HG02759 (cell line): ENCODE results near the gene UBE2Q2.
"Not testable (repeated sequence)": the region's sequence is repeated elsewhere in the genome, so short reads cannot be mapped to it uniquely, and the experiment has no call there.

Source experiments
- ATAC-seq: cut with Tn5 transposase; IDR thresholded peaks from one replicate; pipeline ENCODE4 v1.9.1; 2021; ENCODE audit warnings: mild to moderate bottlenecking, moderate library complexity; ENCODE audit not compliant: unreplicated experiment

Gene UBE2Q2

DNA sequence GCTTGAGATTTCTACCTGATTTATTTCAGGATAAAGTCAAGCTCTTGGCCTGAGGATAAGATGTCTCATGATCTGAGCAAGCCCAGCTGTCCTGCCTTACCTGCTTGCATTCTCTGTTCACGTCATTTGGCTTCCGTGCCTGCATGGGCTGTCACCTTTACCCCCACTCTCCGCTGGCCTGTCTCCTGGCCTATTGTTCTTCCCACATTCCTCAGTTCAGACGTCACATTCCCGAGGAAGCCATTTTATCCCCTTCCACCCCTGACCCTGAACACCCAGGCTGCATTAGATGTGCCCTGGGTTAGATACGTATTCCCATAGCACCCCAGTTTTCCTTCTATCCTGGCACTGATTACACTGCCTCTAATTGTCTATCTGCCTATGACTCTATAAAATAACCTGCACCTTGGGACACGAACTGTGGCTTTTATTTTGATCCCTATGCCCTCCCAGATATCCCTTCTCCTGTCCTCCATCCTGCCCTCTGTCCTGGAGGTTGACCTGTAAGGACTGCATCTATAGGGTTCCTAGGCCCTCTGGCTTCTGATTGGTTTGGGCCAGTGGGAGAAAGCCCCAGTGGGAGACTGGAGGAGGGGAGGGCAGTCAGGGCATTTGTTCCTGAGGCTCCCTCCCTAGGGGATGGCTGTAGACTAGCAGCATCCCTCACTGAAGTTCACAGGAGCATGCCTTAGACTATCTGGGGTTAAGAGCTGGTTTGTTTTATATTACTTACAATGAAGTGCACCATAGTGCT is 19.2 kb upstream of the UBE2Q2 start:
- no peak for ATAC-seq

GRCh38 chr15:75827691-75828090 is 15.6 kb upstream of the UBE2Q2 start:
- no peak for ATAC-seq

DNA sequence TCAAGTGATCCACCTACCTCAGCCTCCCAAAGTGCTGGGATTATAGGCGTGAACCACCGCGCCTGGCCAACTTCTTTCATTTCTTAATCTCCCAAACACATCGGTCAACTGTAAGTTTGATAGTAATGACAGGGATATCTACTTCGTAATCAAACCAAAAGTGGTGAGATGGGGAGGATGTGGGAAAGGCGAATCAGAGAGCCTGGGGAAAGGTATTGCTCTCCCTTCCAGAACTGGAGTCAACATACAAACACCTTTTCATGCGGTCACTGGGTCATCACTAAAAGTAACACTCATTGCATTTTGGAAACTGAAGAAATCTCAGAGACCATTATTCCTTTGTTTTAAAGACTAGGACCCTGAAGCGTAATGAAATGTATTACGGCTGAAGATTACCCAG is 14.8 kb upstream of the UBE2Q2 start:
- ATAC-seq: no peak

GRCh38 chr15:75830910-75831805 is 12.1 kb upstream of the UBE2Q2 start:
- no peak for ATAC-seq

DNA sequence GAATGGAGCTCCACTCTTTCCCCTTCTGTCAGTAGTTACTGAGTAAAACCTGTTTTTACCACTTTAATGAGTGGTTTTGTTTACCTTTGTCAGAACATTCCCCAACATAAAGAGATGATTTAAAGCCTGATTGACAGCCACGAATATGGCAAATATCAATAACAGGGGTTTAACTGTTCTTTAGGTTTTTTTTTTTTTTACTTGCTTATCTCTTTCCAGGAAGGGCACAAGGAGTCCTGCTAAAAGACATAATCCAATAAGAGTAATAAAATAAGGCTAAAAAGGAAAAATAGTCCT is 11.5 kb upstream of the UBE2Q2 start:
- no peak for ATAC-seq

GRCh38 chr15:75832114-75832513 is 11.1 kb upstream of the UBE2Q2 start:
- ATAC-seq: no peak

- ATAC-seq: no peak
Observed at GRCh38 chr15:75834021-75834420, 9.2 kb upstream of the UBE2Q2 start.

- ATAC-seq: peak; percentile 11
Observed at GRCh38 chr15:75835990-75836958, 7.0 kb upstream of the UBE2Q2 start.

DNA sequence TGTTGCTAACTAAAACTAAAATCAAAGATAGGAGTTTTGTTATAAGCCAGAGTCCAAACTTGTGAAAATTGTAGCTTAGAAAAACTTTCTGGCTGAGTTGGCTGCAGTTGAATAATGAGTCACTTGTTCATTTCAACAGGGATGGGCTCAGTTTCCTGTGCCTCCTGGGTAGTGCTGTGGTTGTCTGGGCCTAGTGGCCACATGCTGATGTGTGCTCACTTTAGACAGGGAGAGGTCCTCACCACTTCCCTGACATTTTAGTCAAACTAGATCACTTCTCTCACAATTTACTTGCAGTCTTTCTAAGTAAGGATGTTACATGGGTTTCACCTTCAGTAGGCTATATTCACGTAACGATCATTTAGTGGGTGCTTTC is 6.3 kb upstream of the UBE2Q2 start:
- ATAC-seq: peak; percentile 69

- no peak for ATAC-seq
Observed at GRCh38 chr15:75840659-75841058, 2.6 kb upstream of the UBE2Q2 start.

- ATAC-seq: no peak
Observed at GRCh38 chr15:75841626-75842025, 1.6 kb upstream of the UBE2Q2 start.

DNA sequence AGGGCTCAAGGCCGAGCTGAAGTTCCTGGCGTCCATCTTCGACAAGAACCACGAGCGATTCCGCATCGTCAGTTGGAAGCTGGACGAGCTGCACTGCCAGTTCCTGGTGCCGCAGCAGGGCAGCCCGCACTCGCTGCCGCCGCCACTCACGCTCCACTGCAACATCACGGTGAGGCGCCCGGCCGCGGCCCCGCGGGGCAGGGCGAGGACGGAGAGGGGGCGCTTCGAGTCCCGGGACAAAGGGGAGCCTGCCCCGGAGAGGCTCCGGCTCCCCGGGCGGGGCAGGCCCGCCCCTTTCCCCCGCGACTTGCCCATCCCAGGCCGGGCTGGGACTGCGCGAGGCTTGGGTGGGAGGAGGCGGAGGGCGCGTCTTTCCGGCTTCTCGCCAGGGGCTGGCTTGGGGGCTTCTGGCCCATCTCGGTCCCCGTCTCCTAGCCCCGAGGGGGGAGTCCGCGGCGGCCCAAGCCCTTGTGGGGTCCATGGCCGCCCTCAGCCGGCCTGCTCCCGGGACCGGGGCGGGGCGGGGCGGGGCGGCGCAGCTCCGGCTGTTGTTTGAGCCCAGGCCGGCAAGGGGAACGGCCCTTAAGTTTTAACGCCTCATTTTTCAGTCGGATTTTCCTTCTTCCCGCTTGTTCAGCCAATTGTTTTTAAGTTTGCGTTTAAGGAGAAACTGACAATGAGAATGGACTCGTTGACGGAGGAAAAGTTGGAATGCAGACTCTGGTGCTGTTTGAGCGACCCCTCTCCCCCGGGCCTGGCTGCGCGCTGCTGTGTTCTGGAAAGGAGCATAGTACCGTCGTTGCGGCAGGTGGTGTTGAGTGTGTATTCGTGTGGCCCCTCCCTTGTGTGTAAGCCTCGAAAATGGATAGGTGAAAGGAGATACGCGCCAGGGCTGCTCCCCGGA is 683 bp downstream of the UBE2Q2 start:
- ATAC-seq: peak; percentile 58

GRCh38 chr15:75844629-75845335 is 1.5 kb downstream of the UBE2Q2 start:
- no peak for ATAC-seq

DNA sequence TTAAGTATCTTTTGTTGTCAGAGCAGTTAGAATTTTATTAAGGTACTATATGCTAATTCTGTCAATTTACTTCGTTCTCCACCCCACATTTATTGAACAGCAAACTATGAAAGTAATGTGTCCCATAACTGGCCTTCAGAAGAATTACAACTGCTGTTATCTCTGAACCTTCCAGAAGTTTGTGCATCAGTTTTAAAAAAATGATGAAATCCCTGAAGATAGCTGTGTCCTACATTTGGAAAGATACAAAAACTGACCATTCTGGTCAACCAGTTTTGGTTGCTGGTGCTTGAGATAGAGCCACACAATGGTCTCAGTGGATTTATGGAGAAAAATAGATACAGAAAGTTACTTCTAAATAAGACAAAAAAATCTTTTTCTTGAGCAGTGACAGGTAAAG is 5.9 kb downstream of the UBE2Q2 start:
- ATAC-seq: no peak

GRCh38 chr15:75850708-75851107 is 7.5 kb downstream of the UBE2Q2 start:
- ATAC-seq: no peak

DNA sequence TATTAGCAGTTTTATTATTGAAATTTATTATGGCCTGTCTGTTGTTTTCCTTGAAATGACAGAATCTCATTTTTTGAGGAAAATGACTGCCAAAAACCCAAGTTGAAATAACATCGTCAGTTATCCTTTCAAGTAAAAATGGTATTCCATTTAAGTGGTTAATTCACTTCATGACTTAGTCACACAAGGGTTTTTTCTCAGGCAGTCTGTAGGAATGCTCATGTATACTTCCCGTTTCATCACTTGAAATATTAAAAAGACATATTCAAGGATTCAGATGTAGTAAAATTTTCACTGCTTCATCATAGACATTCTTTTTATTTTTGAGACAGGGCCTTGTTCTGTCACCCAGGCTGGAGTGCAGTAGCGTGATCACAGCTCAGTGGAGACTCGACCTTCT is 8.3 kb downstream of the UBE2Q2 start:
- not testable (repeated sequence) for ATAC-seq

DNA sequence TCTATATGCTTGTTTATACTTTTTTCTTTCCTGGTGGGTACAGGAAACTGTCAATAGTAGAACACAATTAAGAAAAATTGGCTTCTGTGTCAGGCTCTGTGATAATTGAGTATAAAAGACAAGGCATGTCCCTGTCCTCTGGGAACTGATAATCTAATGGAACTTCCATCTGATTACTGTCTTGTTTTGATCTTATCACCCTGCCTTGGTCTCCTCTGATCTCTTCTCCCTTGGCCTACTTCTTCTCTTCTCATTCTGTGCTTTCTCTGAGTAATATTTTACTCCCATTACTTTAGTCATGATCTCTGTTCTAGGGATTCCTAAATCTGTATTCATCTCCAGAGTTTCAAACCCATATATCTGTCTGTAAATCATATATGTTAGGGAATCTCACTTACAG is 14.6 kb downstream of the UBE2Q2 start:
- no peak for ATAC-seq

DNA sequence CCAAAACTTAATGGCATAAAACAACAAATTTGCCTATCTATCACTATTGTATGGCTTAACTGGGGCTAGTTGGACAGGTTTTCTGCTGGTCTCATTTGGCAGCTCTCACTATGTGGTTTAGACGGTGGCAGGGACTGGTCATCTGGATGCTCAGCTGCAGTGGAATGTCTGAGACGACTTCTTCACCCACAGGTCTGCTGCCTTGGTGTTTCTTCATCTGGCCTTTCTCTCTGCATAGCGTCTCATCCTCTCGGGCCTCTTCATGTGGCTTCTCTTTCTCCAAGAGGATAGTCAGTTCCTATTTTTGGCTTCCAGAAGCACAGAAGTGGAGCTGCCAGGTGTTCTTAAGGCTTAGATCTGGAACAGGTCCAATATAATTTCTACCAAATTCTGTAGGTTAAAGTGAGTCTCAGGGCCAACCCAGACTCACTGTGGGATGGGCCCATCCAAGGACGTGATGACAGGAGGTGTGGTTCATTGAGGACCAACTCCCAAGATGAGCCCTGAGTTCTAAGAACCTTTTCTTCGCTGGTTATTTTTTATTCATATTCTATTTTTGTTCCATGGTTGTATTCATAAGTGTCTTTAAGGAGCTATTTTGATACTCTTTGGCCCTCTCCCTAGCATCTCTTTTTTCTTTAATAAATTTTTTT is 18.6 kb downstream of the UBE2Q2 start:
- ATAC-seq: no peak

- ATAC-seq: no peak
Observed at GRCh38 chr15:75862796-75863195, 19.5 kb downstream of the UBE2Q2 start.
